RWPE2 (cell line): ENCODE measurements around the gene GIMAP8.

ENCODE experiments used
- ATAC-seq: fragments of 200-7000 bp; cut with Tn5 transposase; 3 replicates; pipeline ENCODE4 v1.9.1; 2021; ENCODE audit warnings: low read depth
- DNase-seq: peaks from one replicate; pipeline ENCODE4 v3.0.0-alpha.2; 2020; ENCODE audit warnings: low spot score
- H3K27ac ChIP-seq: fragments of 450-650 bp; 2 replicates; pipeline ENCODE4 v1.5.1; 2017; ENCODE audit warnings: mild to moderate bottlenecking; ENCODE audit not compliant: poor library complexity, severe bottlenecking
- H3K27me3 ChIP-seq: fragments of 250-450 bp; sonication (Bioruptor Pico); 2 replicates; pipeline ENCODE4 v1.5.1; 2021; ENCODE audit warnings: mild to moderate bottlenecking, moderate library complexity; ENCODE audit not compliant: insufficient read depth, poor library complexity, severe bottlenecking
- H3K36me3 ChIP-seq: fragments of 250-450 bp; sonication (Bioruptor Pico); 2 replicates; pipeline ENCODE4 v1.5.1; 2020; ENCODE audit warnings: low read depth, mild to moderate bottlenecking, moderate library complexity
- H3K4me1 ChIP-seq: fragments of 250-450 bp; sonication (Bioruptor Pico); 2 replicates; pipeline ENCODE4 v1.5.1; 2021; ENCODE audit warnings: mild to moderate bottlenecking, moderate library complexity; ENCODE audit not compliant: insufficient read depth, poor library complexity, severe bottlenecking
- H3K4me3 ChIP-seq: fragments of 250-450 bp; sonication (Bioruptor Pico); 2 replicates; pipeline ENCODE4 v1.5.1; 2021; ENCODE audit warnings: mild to moderate bottlenecking, moderate library complexity; ENCODE audit not compliant: severe bottlenecking
- H3K9me3 ChIP-seq: fragments of 250-450 bp; sonication (Bioruptor Pico); 2 replicates; pipeline ENCODE4 v1.5.1; 2021; ENCODE audit warnings: mild to moderate bottlenecking, moderate library complexity; ENCODE audit not compliant: severe bottlenecking
- TF ChIP-seq, protein P1 (sequence below): fragments of 450-650 bp; IDR thresholded peaks from one replicate; pipeline ENCODE4 v1.5.1; 2017; ENCODE audit warnings: mild to moderate bottlenecking, moderate library complexity; ENCODE audit not compliant: poor library complexity, severe bottlenecking

The GIMAP8 gene

DNA sequence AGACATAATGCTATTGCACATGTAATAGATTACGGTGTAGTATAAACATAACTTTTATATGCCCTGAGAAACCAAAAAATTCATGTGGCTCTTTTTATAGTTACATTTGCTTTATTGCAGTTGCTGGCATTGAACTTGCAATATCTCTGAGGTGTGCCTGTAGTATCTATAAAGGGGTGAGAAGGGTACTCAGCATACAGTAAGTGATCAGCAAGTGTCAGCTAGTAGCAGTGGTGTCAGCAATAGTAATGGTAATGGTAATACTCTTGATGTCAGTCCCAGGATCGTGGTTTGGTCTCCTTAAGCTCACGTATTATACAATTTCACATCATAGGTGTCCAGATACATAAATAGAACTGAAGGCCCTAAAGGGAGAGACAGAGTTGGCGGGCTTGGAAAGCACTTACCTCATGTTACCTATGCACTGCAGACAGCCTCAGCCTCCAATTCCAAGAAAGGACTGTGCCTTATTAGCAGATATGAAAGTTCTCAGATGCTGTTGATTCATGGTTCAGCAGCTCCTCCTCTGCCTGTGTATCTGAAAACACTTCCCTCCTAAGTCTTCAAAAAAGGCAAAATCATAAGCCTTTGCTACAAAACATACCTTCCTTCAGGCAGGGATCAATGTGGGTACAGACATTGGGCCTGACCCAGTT, 57.6 kb downstream of the GIMAP8 start:
- Histone ChIP-seq H3K4me1 (no peaks in the 10 kb centered on the region), H3K27ac (no peak overlapping the region), H3K9me3 (no peaks in the 10 kb centered on the region), H3K4me3 (no peak overlapping the region), H3K27me3 (no peaks in the 10 kb centered on the region), H3K36me3 (no peaks in the 10 kb centered on the region)
- TF ChIP-seq, protein P1, sequence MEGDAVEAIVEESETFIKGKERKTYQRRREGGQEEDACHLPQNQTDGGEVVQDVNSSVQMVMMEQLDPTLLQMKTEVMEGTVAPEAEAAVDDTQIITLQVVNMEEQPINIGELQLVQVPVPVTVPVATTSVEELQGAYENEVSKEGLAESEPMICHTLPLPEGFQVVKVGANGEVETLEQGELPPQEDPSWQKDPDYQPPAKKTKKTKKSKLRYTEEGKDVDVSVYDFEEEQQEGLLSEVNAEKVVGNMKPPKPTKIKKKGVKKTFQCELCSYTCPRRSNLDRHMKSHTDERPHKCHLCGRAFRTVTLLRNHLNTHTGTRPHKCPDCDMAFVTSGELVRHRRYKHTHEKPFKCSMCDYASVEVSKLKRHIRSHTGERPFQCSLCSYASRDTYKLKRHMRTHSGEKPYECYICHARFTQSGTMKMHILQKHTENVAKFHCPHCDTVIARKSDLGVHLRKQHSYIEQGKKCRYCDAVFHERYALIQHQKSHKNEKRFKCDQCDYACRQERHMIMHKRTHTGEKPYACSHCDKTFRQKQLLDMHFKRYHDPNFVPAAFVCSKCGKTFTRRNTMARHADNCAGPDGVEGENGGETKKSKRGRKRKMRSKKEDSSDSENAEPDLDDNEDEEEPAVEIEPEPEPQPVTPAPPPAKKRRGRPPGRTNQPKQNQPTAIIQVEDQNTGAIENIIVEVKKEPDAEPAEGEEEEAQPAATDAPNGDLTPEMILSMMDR = no peak
- ATAC-seq = no peak
- DNase-seq = no peak

DNA sequence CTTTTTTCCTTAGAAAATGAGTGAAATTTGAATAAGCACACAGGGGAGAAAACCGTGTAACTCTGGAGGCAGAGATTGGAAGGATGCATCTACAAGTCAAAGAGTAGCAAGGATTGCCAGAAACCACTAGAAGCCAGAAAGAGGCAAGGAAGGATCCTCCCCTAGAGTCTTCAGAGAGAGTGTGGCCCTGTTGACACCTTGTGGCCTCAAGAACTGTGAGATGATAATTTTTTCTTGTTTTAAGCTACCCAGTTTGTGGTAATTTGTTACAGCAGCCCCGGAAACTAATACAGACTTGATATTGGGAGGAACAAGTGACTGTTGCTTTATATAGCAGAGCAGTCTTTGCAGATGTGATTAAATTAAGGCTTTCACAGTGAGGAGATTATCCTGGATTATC, 60.6 kb downstream of the GIMAP8 start:
- DNase-seq = no peak
- no peak for ATAC-seq
- Histone ChIP-seq H3K4me3 (no peak overlapping the region), H3K27ac (no peak overlapping the region), H3K9me3 (no peaks in the 10 kb centered on the region), H3K36me3 (no peaks in the 10 kb centered on the region), H3K4me1 (no peaks in the 10 kb centered on the region), H3K27me3 (peaks cover under 1% of the 10 kb centered on the region)
- TF ChIP-seq, protein P1 = no peak

DNA sequence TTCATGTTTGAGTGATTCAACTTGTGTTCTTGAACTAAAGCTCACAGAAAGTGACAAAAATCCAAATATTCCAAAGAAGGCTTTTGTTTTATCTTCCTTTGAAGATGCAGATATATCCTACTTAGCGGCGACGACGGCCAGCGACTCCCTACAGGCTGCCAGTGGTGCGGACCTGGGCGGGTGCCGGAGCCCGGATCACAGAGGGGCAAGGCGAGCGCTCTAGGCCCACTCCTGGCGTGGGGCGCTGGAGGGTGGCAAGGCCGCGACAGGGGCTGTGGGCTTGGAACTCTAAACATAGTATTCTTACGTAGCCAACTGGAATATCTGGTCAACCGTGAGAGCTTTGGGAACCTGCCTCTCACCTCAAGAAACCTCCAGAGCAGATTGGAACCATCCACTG, 63.3 kb downstream of the GIMAP8 start:
- Histone ChIP-seq H3K9me3 (no peaks in the 10 kb centered on the region), H3K4me3 (no peak overlapping the region), H3K36me3 (no peaks in the 10 kb centered on the region), H3K27ac (no peak overlapping the region), H3K27me3 (peaks cover 23% of the 10 kb centered on the region), H3K4me1 (no peaks in the 10 kb centered on the region)
- no peak for ATAC-seq
- TF ChIP-seq, protein P1 = no peak
- no peak for DNase-seq

DNA sequence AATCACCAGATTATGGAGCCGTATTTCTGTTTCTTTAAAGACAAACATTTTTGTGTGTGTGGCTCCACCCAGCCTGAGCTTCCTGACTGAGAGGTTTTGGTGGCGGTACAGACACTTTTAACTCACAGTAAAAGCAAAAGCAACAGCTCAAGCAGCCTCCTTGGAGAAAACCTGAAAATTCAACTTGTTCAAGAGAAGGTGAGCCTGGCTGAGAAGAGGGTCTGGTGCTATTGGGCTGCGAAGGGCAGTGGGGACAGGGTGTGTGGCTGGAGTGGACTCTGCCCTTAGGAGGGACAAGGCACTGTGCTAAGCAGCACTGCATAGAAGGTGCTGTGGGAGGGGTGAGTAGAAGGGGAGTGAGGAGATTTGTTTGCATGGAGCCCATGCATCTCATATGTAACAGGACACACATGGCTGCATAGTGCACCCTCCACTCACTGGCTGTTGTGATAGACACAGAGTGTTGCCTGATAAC, 64.4 kb downstream of the GIMAP8 start, which contains the start of gene GIMAP7:
GIMAP7 (plus strand) TSS at position 125 of the 475 bp plus-strand sequence. CDS start 5,103 bp downstream, outside the sequence.
- Histone ChIP-seq H3K4me3 (no peak within 1 kb of the TSS), H3K27me3 (peaks cover 28% of the 10 kb centered on the region), H3K36me3 (no peaks in the 10 kb centered on the region), H3K4me1 (no peaks in the 10 kb centered on the region), H3K9me3 (no peaks in the 10 kb centered on the region), H3K27ac (no peak within 1 kb of the TSS)
- TF ChIP-seq, protein P1 = no peak
- DNase-seq = no peak
- no peak for ATAC-seq
